Aorta (tissue), 5 donors: ENCODE measurements around the gene FBXO39. TPM values are rescaled to one million over a fixed set of nuclear protein-coding genes. Genes with fewer than 3 reads are reported as not detected.
A peak's percentile ranks its signal among the peaks of the same experiment; 100 is the strongest.
"Not testable (repeated sequence)": the region's sequence is repeated elsewhere in the genome, so short reads cannot be mapped to it uniquely, and the experiment has no call there.

ENCODE experiments used
- ATAC-seq: fragments of 200-7000 bp; cut with Tn5 transposase; one replicate; pipeline ENCODE4 v1.9.1; 2022; ENCODE audit warnings: moderate library complexity; ENCODE audit not compliant: low FRiP score
- DNase-seq, 2 donors: peaks; one replicate each; pipeline ENCODE4 v3.0.0-alpha.2; 2020
- H3K27ac ChIP-seq, 2 donors: one replicate each; pipeline ENCODE4 v1.5.1; 2013; ENCODE audit warnings: low read length in 2 of 2, mild to moderate bottlenecking in 2 of 2, moderate library complexity in 2 of 2, control low read depth in 1 of 2, inconsistent platforms in 1 of 2, low read depth in 1 of 2
- H3K27me3 ChIP-seq, 2 donors: one replicate each; pipeline ENCODE4 v1.6.1; 2013; ENCODE audit warnings: control low read depth in 1 of 2, low read length in 1 of 2, mild to moderate bottlenecking in 1 of 2, moderate library complexity in 1 of 2; ENCODE audit not compliant: insufficient read depth in 2 of 2, control insufficient read depth in 1 of 2
- H3K36me3 ChIP-seq, 2 donors: one replicate each; pipeline ENCODE4 v1.6.1; 2013; ENCODE audit warnings: control low read depth in 1 of 2, low read length in 1 of 2, mild to moderate bottlenecking in 1 of 2; ENCODE audit not compliant: insufficient read depth in 2 of 2, control insufficient read depth in 1 of 2
- H3K4me1 ChIP-seq, 2 donors: one replicate each; pipeline ENCODE4 v1.6.1; 2013; ENCODE audit warnings: low read length in 2 of 2, control low read depth in 1 of 2, mild to moderate bottlenecking in 1 of 2, moderate library complexity in 1 of 2; ENCODE audit not compliant: insufficient read depth in 2 of 2, control insufficient read depth in 1 of 2
- H3K4me3 ChIP-seq, 2 donors: one replicate each; pipeline ENCODE4 v1.5.1; 2013; ENCODE audit warnings: low read length in 2 of 2, control low read depth in 1 of 2, mild to moderate bottlenecking in 1 of 2
- H3K9me3 ChIP-seq: one replicate; pipeline ENCODE4 v1.6.1; 2013; ENCODE audit warnings: mild to moderate bottlenecking, low read length; ENCODE audit not compliant: control insufficient read depth
- WGBS, 2 donors: extraction: QIAGEN DNeasy Blood & Tissue Kit; methylation state at CpG; one replicate each; pipeline ENCODE4 v1.1.7; 2013; 5-methylcytosine and 5-hydroxymethylcytosine counted together
- intact Hi-C, 2 donors: fragments of 100-400 bp; cut with DNase I; formaldehyde crosslinking; loops; one replicate each; pipeline versions ENCODE4 v1.14.2 to v1.15.0; 2022
- long read RNA-seq, 2 donors: library from polyadenylated mRNA; unstranded; transcript quantifications; one replicate each; pipeline ENCODE4 v2.0.0, GENCODE V29; 2020 to 2021
- polyA plus RNA-seq, 2 donors: library from polyadenylated mRNA; stranded (reverse); fragments of 200-250 nt; gene quantifications; one replicate each; pipeline ENCODE4 v1.2.3, GENCODE V29; 2013
- total RNA-seq, 2 donors: library from RNA; stranded (reverse); fragmentation: NEBNext Ultra II Directional; extraction: Animal tissue kit (Norgen Biotek cat#: 25700); gene quantifications; one replicate each; pipeline ENCODE4 v1.2.1, GENCODE V29; 2021
- donor health status: healthy with polysubstance abuse.
- donor health status: Bipolar disorder and iron deficiency.
- donor health status: DM: no; HTN: no; CAD: no.
- donor health status: DM: no; HTN: no; CAD: no.
- donor health status: DM: yes; HTN: yes; CAD: no.

FBXO39 gene
- total RNA-seq (1 to 10 TPM in 1 of 2 donors, under 1 TPM in 1; 0.26 to 2.0 TPM), polyA plus RNA-seq (under 1 TPM in 1 of 2 donors, not detected in 1; 0.26 TPM)
- long read RNA-seq, donor 1, partial matches to known transcripts: 0 of 2 reads
- long read RNA-seq, donor 1, other reads (novel, unspliced or antisense): 1 of 2 reads
- long read RNA-seq, donor 2: 0 reads

DNA sequence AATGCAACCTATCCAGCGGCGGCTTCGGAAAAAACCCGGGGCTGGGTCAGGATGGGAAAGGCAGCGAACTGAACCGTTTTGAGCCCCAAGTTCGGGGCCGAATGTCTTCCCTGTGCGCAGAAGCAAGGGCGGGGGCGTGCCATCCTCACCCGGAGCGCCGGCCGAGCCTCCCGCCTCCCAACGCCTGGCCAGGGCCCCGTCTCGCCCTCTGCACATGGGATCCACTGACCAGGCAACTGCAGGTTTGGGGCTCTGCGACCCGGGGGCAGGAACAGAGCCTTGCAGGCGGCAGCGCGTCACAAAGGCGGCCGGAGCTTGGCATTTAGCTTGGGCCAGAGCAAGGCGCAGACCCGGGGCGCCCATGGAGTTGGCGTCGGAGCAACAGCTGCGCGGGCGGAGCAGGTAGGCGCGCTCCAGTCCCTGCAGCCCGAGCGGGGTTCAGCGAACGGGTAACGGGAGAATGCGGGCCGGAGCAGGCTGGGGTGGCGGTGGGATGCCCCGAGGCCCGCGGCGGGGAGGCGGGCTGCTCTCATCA is at the start of gene FBXO39:
Gene FBXO39 (plus strand): TSS at position 345 of the 535 bp plus-strand sequence. CDS start 3,654 bp downstream, outside the sequence.
- 1 to 2% methylated on average over 48 to 49 of the region's 49 CpGs for WGBS, 2 donors
- Histone ChIP-seq H3K4me3 (no peak within 1 kb of the TSS), H3K36me3 (peaks cover 1 to 3% of the 10 kb centered on the region in 2 donors), H3K4me1 (no peaks in the 10 kb centered on the region), H3K9me3 (peaks cover 15% of the 10 kb centered on the region), H3K27me3 (no peaks in the 10 kb centered on the region), H3K27ac (no peak within 1 kb of the TSS)
- intact Hi-C loops: no loop called here
- ATAC-seq (peak; percentile 38), DNase-seq (no peak)

DNA sequence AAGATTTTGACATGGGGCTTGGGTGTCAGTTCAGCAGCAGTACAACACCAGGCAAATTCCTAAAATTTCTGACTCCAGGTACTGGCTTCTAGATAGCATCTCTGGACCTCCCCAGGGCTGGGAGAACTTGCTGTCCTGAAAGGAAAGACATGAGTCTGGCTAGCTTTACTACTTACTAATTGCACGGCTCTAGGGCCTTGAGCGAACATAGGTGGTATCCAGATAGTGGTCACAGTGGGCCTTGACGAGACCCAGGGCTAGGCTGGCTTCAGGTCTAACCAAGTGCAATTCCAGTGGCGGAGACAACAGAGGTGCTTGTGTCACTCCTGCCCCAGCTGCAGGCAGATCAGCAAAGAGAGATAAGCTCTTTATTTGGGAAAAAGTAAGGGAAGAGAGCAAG is 46.5 kb upstream of the FBXO39 start:
- Histone ChIP-seq H3K4me1 (no peaks in the 10 kb centered on the region), H3K9me3 (no peaks in the 10 kb centered on the region), H3K36me3 (no peaks in the 10 kb centered on the region), H3K27me3 (no peaks in the 10 kb centered on the region), H3K27ac (no peak overlapping the region), H3K4me3 (no peak overlapping the region)
- intact Hi-C loops: no loop called here
- DNase-seq: no peak
- WGBS, 2 donors: 67 to 89% methylated on average over 4 of the region's 4 CpGs
- ATAC-seq: no peak

DNA sequence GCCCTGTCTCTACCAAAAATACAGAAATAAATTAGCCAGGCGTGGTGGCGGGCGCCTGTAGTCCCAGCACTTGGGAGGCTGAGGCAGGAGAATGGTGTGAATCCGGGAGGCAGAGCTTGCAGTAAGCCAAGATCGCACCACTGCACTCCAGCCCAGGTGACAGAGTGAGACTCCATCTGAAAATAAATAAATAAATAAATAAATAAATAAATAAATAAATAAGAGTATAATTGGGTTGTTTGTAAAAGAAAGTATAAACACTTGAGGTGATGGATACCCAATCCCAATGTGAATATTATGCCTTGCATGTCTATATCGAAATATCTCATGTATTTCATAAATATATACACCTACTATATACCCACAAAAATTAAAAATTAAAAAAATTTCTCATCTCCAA is 29.4 kb upstream of the FBXO39 start:
- H3K9me3 ChIP-seq, H3K4me3 ChIP-seq, DNase-seq, intact Hi-C loops, H3K36me3 ChIP-seq, ATAC-seq, H3K27me3 ChIP-seq, H3K27ac ChIP-seq, H3K4me1 ChIP-seq: not testable (repeated sequence)
- WGBS, 2 donors: 90 to 91% methylated on average over 6 of the region's 6 CpGs

DNA sequence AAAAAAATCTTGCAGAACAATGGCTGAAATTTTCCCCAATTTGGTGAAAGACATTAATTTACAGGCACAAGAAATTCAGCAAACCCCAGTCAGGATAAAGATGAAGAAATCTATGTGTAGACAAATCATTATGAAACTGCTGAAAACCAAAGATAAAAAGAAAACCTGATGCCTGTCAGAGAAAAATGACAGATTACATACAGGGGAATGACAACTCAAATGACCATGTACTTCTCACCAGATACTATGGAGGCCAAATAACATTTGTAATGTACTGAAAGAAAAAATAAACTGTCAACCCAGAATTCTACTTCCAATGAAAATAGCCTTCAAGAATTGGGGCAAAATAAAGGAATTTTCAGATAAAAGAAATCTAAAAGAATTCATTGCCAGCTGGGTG is 27.4 kb upstream of the FBXO39 start:
- intact Hi-C loops: no loop called here
- Histone ChIP-seq H3K4me3 (no peak overlapping the region), H3K9me3 (no peaks in the 10 kb centered on the region), H3K27ac (no peak overlapping the region), H3K4me1 (no peaks in the 10 kb centered on the region), H3K27me3 (no peaks in the 10 kb centered on the region), H3K36me3 (no peaks in the 10 kb centered on the region)
- ATAC-seq (no peak), DNase-seq (no peak)

DNA sequence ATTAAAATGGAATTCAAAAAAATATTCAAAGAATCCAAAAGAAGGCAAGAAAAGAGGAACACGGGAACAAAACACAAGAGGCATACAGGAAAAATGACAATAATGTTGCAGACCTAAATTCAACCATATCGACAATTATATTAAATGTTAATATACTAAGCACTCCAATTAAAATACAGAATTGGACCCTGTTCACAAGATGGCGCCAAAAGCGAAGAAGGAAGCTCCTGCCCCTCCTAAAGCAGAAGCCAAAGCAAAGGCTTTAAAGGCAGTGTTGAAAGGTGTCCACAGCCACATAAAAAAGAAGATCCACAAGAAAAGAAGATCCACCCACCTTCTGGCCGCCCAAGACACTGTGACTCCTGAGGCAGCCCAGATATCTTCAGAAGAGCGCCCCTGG is 26.5 kb upstream of the FBXO39 start:
- Histone ChIP-seq H3K27ac (no peak overlapping the region), H3K4me3 (no peak overlapping the region), H3K9me3 (no peaks in the 10 kb centered on the region), H3K27me3 (no peaks in the 10 kb centered on the region), H3K4me1 (no peaks in the 10 kb centered on the region), H3K36me3 (no peaks in the 10 kb centered on the region)
- no peak for DNase-seq
- ATAC-seq: no peak
- intact Hi-C loops: no loop called here
- 86 to 88% methylated on average over 6 of the region's 6 CpGs for WGBS, 2 donors

DNA sequence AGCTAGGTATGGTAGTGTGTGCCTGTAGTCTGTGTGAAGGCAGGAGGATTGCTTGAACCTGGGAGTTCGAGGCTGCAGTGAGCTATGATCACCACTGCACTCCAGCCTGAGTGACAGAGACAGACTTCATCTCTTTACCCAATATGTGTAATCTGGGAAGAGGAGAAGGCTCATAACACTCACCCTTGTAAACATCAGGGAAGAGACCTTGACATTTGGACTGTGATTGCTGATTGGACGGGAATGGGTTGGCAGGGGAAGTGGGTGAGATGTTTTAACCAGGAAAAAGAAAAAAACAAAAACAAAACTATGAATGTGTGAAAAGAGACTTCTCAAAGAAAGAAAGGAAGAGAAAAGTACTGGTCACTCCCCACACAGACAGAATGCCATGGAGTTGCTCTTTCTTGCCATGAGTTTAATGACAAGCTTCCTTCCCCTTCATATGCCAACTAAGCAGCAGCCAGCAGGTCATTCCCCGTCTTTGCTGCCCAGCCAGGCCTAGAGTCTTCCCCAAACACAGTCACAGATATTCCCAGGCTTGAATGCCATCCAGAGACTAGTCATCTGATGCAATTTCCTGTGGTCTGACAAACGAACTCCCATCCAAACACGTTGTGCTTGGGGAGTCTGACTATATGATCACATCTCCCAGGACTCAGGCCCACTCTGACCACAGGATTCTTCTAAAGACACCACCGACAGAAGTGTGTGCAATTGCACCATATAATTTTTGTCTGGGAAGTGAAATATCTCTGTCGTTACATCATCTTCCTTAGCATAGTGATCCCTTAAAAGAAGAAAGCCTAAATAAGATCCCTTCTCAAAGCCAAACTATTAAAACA is 23.7 kb upstream of the FBXO39 start:
- H3K27me3 ChIP-seq: no peaks in the 10 kb centered on the region
- H3K4me3 ChIP-seq: no peak overlapping the region
- intact Hi-C loops: no loop called here
- peak in 1 of 2 donors; percentile 78 for DNase-seq
- peak; percentile 79 for ATAC-seq
- WGBS, 2 donors: 30 to 48% methylated on average over 7 of the region's 7 CpGs
- H3K9me3 ChIP-seq: no peaks in the 10 kb centered on the region
- H3K27ac ChIP-seq: peak overlapping the region in 1 of 2 donors; percentile 54
- no peaks in the 10 kb centered on the region for H3K36me3 ChIP-seq
- no peaks in the 10 kb centered on the region for H3K4me1 ChIP-seq

DNA sequence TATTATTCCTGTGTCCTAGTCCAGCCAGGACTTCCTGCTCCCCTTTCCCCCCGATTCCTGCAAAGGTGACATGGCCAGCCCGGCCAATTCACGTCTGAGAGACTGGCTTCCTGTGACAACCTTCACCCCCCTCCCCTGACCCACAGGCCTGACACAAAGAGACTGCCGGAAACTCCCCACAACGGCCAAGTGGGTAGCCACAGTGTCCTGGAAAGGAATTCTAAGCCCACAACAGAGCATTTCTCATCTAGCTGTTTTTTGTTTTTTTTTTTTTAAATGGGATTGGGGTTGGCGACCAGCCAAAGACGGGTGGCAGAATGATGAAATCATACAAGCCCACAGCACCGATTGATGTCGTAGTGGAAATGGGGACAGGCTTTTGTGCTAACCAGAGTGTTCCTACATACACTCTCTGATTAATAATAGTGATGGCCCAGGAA is 23.0 kb upstream of the FBXO39 start:
- no peak overlapping the region for H3K4me3 ChIP-seq
- peak; percentile 77 to 84 for DNase-seq
- no peaks in the 10 kb centered on the region for H3K27me3 ChIP-seq
- H3K36me3 ChIP-seq: no peaks in the 10 kb centered on the region
- H3K4me1 ChIP-seq: no peaks in the 10 kb centered on the region
- H3K9me3 ChIP-seq: no peaks in the 10 kb centered on the region
- H3K27ac ChIP-seq: peak overlapping the region in 1 of 2 donors; percentile 5
- peak; percentile 74 for ATAC-seq
- 13 to 15% methylated on average over 9 of the region's 9 CpGs for WGBS, 2 donors
- intact Hi-C loops: no loop called here

DNA sequence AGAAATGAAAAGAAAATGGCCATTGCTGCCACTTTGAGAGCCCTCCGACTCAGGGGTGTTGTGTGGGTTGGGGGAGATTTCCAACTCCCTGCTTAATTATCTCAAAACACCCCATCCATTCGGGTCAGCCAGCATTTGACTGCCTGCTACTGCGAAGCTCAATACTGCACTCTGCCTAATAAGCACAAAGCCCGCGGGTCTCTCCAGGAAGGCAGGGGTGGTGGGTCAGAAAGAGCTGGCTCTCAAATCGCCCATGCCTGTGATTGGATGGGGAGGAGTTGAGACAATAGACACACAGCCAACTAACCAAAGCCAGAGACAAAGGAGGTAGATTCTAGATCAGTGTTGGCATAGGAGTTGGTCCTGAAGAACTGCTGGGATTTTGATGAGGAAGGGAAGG is 22.5 kb upstream of the FBXO39 start:
- ATAC-seq (no peak), DNase-seq (no peak)
- H3K27me3 ChIP-seq: no peaks in the 10 kb centered on the region
- H3K9me3 ChIP-seq: no peaks in the 10 kb centered on the region
- H3K4me1 ChIP-seq: no peaks in the 10 kb centered on the region
- no peak overlapping the region for H3K27ac ChIP-seq
- H3K36me3 ChIP-seq: no peaks in the 10 kb centered on the region
- intact Hi-C loops: no loop called here
- WGBS, 2 donors: 75 to 79% methylated on average over 6 of the region's 6 CpGs
- H3K4me3 ChIP-seq: no peak overlapping the region

DNA sequence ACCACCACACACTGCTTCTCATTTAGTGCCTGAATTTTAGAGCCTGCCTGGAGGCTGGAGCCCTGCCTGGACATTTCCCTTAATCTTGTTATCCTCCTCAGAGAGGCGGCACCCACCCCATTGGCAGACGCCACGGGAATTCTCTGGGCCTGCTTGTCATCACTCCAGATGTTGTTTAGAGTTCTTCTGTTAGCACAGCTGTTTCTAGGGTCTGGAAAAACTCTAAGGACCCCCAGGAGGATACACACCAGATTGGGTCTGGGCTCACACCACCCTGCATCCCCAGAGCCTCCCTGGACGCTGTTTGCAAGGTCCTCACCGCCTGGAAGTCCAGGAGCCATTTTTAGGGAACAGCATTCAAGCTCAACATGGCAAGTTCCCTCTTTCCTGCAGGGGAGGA is 20.7 kb upstream of the FBXO39 start:
- Histone ChIP-seq H3K4me1 (no peaks in the 10 kb centered on the region), H3K36me3 (no peaks in the 10 kb centered on the region), H3K4me3 (peak overlapping the region in 1 of 2 donors; percentile 19), H3K9me3 (no peaks in the 10 kb centered on the region), H3K27me3 (no peaks in the 10 kb centered on the region), H3K27ac (peak overlapping the region in 1 of 2 donors; percentile 0)
- no peak for ATAC-seq
- DNase-seq: peak in 1 of 2 donors; percentile 76
- intact Hi-C loops: no loop called here
- WGBS, 2 donors: 28 to 31% methylated on average over 5 of the region's 5 CpGs
